HG02938 (cell line): ENCODE results near the gene NHLRC3.
"Not testable (repeated sequence)": the region's sequence is repeated elsewhere in the genome, so short reads cannot be mapped to it uniquely, and the experiment has no call there.

ENCODE experiments used
- ATAC-seq: cut with Tn5 transposase; IDR thresholded peaks from one replicate; pipeline ENCODE4 v1.9.1; 2021; ENCODE audit warnings: mild to moderate bottlenecking, moderate library complexity; ENCODE audit not compliant: unreplicated experiment

NHLRC3 gene

DNA sequence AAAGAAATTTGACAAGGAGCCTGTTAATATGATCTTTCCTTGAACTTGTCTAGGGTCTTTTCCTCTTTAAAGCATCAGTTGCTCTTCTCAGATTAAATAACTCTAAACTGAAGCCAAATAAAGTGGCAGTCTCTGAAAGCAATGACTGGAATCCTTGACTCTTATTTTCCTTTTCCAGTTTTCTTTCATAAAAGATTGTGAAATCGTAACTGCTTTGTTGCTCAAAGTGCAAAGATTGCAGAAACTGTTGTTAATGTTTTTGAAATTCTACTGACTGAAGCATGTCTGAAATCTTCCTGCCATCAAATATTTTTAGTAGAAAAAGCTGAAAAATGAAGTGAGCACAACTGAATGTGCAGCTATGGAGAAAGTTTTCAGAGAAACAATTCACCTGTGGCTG is 1.9 kb downstream of the NHLRC3 start:
- ATAC-seq, result no peak

DNA sequence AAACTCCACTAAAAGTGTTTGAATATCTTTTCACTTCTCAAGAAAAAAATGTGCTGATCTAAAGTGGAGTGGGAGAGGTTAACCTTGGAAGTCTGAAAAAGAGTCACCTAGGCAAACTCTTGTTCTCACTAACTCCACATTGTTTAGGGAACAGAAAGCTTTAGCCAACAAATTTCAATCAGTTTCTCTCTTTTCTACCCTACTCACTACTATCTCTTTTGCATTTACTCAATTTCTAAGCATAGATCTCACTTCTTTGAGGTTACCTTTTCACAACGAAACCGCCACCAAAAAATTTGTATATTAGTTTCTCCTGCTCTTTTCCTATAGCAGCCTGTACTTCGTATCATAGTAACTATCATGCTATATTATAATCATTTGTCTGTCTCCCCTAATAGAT is 6.3 kb downstream of the NHLRC3 start:
- ATAC-seq, result peak; percentile 85

DNA sequence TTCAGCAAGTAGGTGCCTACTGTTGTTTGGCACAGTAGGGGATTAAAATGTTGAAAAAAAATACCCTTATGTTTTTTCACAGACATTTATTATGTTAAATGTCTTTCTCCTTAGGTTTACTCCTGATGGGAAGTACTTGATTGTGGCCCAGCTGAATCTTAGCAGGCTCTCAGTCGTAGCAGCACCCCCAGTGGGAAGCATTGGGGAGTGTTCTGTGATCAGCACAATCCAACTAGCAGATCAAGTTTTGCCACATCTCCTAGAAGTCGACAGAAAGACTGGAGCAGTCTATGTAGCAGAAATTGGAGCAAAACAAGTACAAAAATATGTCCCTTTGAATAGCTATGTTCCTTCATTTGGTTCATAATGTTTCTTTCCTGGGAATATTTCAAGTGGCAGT is 9.3 kb downstream of the NHLRC3 start:
- no peak for ATAC-seq

DNA sequence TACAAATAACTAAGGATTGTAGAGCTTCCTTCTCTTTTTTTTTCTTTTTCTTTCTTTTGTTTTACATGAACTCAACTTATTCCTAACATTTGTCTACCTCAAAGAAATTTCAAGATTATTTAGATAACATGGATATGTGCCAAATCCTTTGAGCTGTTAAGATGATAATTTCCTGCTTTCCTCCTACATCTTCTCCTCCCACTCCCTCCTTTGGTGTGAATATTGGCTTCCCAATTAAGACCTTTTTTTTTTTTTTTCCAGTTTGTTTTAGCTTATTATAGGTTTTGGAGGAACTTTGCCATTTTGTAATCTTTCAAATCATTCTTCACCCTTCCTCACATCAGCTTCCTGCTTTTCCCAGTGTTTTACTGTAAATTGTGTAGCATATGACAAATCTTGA is 10.6 kb downstream of the NHLRC3 start:
- ATAC-seq, result no peak

DNA sequence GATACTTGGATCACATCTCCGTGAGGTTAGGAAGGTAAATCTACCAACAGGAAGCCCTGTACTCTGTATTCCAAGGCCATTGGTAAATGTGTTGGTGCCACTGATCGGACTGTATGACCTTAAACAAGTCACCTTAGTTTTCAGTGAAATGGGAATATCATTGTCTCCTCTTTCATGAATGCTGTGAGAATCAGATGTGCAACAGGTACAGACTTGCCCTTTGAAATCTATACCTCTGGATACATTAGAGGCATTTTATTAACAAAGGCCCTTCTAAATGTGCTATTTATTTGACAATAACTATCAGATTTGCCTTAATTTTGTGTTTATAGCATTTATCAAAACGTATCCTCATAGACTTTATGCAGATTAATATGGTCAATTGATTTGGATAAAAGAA is 11.0 kb downstream of the NHLRC3 start:
- ATAC-seq, result no peak

DNA sequence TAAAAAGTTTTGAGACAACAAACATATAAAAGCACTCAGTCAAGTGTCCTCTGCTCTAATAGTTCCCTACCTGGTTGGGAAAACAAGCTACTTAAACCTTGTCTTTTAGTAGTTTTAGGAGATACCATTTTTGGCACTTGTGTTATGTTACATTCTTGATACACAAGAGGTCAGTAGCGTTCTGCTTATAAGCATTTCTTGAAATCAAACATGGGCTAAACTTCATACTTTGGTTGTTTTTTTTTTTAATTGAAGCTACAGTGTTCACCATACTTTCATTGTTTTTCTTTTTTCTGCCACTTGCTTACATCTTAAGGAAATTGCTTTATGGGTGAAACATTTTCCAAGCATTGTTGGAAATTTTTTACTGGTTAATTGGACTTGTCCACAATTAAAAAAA is 12.9 kb downstream of the NHLRC3 start:
- no peak for ATAC-seq

DNA sequence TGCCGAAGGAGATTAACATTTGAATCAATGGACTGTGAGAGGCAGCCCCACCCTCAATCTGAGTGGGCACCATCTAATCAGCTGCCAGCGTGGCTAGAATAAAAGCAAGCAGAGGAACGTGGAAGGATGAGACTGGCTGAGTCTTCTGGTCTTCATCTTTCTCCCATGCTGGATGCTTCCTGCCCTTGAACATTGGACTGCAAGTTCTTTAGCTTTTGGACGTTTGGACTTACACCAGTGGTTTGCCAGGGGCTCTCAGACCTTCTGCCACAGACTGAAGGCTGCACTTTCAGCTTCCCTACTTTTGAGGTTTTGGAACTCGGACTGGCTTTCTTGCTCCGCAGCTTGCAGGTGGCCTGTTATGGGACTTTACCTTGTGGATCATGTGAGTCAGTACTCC is 14.7 kb downstream of the NHLRC3 start:
- no peak for ATAC-seq

DNA sequence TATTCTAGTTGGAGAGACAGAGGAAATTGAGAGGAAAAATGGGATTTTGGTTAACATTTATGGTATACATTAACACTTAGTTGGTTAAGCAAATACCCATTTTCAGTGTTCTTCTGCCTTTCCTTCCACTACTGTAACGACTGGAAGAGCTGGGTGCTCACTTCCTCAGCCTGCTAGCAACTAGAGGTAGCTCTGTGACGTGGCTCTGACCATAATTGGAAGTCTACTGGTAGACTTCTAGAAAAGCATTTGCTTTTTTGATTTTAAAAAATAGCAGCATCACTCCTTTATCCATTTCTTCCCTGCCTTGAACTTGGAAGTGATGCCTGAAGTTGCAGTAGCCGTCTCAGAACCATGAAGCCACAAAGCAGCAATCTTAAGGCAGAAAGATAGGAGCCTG is 15.9 kb downstream of the NHLRC3 start:
- ATAC-seq, result no peak

DNA sequence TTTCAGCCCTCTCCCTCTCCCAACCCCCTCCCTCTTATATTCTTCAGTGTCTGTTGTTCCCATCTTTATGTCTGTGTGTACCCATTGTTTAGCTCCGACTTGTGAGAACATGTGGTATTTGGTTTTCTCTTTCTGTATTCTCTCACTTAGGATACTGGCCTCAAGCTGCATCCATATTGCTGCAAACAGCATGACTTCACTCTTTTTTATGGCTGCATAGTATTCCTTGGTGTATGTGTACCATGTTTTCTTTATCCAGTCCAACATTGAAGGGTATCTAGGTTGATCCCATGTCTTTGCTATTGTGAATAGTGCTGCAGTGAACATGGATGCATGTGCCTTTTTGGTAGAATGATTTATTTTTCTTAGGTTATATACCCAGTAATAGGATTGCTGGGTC is 17.8 kb downstream of the NHLRC3 start:
- no peak for ATAC-seq

DNA sequence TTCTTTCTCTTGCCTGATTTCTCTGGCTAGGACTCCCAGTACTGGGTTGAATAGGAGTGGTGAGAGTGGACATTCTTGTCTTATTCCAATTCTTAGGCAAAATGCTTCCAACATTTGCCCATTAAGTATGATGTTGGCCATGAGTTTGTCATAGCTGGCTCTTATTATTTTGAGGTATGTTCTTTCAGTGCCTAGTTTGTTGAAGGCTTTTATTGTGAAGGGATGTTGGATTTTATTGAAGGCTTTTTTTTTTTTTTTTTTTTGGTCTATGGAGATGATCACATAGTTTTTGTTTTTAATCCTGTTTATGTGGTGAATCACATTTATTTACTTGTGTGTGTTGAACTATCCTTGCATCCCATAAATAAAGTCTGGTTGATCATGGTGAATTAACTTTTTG is 19.8 kb downstream of the NHLRC3 start:
- no peak for ATAC-seq

DNA sequence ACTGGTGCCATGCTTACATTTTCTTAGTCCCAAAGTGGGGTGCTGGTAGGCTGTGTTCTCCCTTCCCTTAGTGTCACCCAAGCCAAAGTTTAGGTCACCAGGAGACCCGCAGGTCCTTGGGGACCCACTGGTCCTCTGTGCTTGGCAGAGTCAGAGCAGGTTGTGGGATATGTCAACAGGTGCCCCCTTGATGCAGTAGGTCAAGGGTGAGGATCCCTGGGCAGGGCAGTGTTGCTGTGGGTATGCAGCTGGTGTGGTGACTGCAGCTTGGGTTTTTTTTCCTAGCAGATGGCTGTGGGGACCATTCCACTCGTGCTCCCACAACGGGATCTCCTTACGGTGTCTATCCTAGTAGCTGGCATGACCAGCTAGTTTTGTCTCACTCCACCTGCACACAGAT is 23.7 kb downstream of the NHLRC3 start:
- no peak for ATAC-seq

DNA sequence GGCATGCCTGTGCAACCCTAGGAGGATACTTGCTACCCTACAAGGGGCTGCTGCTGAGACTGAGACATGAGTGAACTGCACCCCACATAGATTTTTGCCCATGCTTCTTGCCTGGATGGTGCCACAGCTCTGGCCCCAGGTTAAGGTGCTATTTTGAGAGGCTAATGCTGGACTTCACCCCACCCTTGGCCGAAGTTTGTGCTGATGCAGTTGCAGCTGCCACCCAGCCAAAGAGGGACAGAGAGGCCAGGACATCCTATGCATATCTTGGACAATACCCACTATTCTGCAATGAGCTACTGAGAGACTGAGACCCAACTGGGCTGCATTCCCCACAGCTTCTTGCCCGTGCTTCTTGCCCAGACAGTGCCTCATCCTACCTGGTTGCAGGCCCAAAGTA is 34.6 kb downstream of the NHLRC3 start:
- no peak for ATAC-seq

DNA sequence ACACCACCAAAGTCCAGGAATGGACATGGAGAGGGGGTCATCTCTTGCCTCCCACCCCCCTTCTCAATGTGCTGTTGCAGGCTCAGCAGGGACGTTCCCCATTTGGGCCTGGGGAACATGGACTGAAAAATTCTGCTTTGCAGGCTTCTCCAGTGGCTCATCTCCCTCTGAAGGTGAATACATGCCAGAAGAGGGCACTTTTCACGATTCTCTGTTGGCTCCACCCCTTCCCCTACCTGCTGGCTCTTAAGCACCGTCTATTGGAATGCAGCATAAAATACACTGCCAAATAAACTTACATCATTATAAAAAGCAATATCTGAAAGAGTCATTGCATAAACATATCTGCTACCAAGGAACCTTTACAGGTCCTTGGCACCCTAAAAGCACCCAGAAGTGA is 35.7 kb downstream of the NHLRC3 start:
- ATAC-seq, result no peak

DNA sequence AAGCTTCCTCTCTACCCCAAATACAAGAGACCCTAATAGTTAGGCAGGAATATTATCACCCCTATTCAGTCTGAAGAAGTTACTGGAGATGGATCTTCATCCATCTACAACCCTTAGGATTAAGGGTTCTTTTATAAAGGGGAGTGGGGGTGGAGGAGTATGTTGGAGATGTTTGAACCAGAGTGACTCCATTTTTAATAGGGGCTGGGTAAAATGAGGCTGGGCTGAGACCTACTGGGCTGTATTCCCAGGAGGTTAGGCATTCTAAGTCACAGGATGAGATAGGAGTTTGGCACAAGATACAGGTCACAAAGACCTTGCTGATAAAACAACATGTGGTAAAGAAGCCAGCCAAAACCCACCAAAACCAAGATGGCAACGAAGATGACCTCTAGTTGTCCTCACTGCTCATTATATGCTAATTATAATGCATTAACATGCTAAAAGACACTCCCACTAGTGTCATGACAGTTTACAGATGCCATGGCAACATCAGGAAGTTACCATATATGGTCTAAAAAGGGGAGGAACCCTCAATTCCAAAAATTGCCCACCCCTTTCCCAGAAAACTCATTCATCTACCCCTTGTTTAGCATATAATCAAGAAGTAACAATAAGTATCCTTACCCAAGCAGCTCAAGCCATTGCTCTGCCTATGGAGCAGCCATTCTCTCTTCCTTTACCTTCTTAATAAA is 48.1 kb downstream of the NHLRC3 start:
- ATAC-seq, result not testable (repeated sequence)

DNA sequence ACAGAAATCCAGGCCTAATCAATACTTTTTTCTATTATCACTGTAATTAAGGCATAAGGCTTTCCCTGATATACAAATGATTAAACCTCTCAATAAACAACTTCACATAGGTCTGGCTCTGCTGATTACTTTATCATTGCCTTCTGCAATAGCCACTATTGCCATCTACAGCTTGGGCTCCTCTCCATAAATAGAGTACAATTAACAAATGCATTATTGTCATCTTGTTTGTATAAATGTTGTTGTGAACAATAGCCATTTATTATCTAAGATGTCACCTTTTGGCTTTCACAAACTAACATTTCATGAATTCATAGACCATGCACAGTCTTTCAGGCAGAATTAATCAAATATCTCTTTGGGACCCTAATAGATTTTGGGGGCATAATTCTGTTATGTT is 53.3 kb downstream of the NHLRC3 start:
- ATAC-seq, result no peak

DNA sequence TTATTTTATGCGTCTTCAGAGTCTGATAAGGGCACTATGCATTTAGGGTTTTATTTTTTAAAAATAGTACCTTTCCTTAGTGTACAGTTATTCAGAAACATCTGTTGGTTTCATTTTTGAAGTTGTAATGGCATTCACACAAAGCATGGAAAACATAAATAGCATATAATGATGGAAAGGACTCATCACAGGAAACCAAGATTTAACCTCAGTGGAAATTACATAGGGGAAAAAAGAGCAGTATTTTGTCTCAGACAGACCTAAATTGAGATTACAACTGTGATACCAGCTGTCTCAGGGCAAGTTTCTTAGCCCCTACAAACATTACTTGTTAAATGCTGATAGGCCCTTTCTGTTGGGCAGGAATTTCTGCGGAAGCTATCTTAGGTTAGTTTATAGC is 57.2 kb downstream of the NHLRC3 start:
- ATAC-seq, result no peak

DNA sequence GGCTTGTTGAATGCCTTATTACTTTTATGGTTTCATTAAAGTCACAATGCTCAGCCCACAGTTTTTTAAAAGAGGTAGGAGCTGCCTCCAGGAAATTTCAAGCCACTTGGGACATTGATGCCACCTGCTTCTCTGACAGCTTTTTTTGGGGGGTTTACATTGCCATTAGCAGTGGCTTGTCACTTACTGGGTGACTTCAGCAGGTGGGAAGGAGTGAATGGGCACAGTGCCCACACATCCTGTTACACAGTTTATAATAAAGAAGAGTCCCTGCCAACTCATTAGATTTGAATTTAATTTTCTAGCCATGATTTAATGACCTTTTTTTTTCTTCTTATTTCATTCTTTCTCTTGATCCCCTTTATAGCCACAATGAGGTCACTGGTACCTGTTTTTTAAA is 61.0 kb downstream of the NHLRC3 start:
- ATAC-seq, result no peak
